ENCODE results near the gene SETX.
"Not testable (repeated sequence)": the region's sequence is repeated elsewhere in the genome, so short reads cannot be mapped to it uniquely, and the experiment has no call there.

DNA sequence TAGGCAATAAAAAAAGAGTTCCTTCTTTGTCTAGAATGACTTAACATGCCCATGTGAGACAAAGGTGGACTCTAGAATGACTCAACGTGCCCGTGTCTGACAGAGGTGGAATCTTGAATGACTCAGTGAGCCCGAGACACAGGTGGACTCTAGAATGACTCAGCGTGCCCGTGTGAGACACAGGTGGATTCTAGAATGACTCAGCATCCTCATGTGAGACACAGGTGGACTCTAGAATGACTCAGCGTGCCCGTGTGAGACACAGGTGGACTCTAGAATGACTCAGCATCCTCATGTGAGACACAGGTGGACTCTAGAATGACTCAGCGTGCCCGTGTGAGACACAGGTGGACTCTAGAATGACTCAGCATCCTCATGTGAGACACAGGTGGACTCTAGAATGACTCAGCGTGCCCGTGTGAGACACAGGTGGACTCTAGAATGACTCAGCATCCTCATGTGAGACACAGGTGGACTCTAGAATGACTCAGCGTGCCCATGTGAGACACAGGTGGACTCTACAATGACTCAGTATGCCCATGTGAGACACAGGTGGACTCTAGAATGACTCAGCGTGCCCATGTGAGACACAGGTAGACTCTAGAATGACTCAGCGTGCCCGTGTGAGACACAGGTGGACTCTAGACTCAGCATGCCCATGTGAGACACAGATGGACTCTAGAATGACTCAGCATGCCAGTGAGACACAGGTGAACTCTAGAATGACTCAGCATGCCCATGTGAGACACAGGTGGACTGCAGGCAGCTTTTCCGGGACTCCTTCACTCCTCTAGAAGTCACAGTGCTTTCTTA lies 84.9 kb downstream of the SETX start:
- TF ChIP-seq, protein P1, sequence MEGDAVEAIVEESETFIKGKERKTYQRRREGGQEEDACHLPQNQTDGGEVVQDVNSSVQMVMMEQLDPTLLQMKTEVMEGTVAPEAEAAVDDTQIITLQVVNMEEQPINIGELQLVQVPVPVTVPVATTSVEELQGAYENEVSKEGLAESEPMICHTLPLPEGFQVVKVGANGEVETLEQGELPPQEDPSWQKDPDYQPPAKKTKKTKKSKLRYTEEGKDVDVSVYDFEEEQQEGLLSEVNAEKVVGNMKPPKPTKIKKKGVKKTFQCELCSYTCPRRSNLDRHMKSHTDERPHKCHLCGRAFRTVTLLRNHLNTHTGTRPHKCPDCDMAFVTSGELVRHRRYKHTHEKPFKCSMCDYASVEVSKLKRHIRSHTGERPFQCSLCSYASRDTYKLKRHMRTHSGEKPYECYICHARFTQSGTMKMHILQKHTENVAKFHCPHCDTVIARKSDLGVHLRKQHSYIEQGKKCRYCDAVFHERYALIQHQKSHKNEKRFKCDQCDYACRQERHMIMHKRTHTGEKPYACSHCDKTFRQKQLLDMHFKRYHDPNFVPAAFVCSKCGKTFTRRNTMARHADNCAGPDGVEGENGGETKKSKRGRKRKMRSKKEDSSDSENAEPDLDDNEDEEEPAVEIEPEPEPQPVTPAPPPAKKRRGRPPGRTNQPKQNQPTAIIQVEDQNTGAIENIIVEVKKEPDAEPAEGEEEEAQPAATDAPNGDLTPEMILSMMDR (IDR thresholded peaks at IDR 0.05): not testable (repeated sequence)
- not testable (repeated sequence) for TF ChIP-seq POLR2A, POLR2AphosphoS5 (IDR thresholded peaks at IDR 0.05)

Measured in breast epithelium (tissue), 3 donors.